Fibroblast of pulmonary artery (primary cell): ENCODE results near the gene KCMF1.
A peak's percentile ranks its signal among the peaks of the same experiment; 100 is the strongest.
"Not testable (repeated sequence)": the region's sequence is repeated elsewhere in the genome, so short reads cannot be mapped to it uniquely, and the experiment has no call there.

Source experiments
- DNase-seq: peaks from one replicate; pipeline ENCODE4 v3.0.0-alpha.2; 2010; ENCODE audit warnings: low read depth
- H3K4me3 ChIP-seq: replicated peaks from 2 replicates; pipeline ENCODE4 v1.5.1; 2011; ENCODE audit warnings: low read depth, mild to moderate bottlenecking, control low read depth, low read length, moderate library complexity
- CTCF ChIP-seq: IDR thresholded peaks from 2 replicates; pipeline ENCODE4 v1.5.1; 2011; ENCODE audit warnings: mild to moderate bottlenecking, control low read depth, low read length, inconsistent platforms; ENCODE audit errors: missing control alignments

KCMF1 gene

GRCh38 chr2:84944295-84944909 is 26.6 kb upstream of the KCMF1 start:
- no peak overlapping the region for H3K4me3 ChIP-seq
- TF ChIP-seq CTCF, result no peak
- DNase-seq, result no peak

- not testable (repeated sequence) for DNase-seq, H3K4me3 ChIP-seq
These were observed 25.1 kb upstream of the KCMF1 start for GRCh38 chr2:84945838-84946203.

- DNase-seq, result peak; percentile 67
- no peak overlapping the region for H3K4me3 ChIP-seq
These were observed 24.6 kb upstream of the KCMF1 start for GRCh38 chr2:84946204-84947009.

GRCh38 chr2:84947010-84947593 is 23.9 kb upstream of the KCMF1 start:
- TF ChIP-seq CTCF, result no peak
- no peak for DNase-seq
- no peak overlapping the region for H3K4me3 ChIP-seq

More at GRCh38 chr2:84946204-84947009, 24.6 kb upstream of the KCMF1 start:
- TF ChIP-seq CTCF, result no peak

- H3K4me3 ChIP-seq, result no peak overlapping the region
- no peak for TF ChIP-seq CTCF
- DNase-seq, result no peak
These were observed 17.4 kb upstream of the KCMF1 start for GRCh38 chr2:84953535-84953934.

GRCh38 chr2:84954329-84954728 is 16.6 kb upstream of the KCMF1 start:
- TF ChIP-seq CTCF, result no peak
- DNase-seq, result no peak
- H3K4me3 ChIP-seq, result no peak overlapping the region

- TF ChIP-seq CTCF, result no peak
- H3K4me3 ChIP-seq, result no peak overlapping the region
- no peak for DNase-seq
These were observed 14.3 kb upstream of the KCMF1 start for GRCh38 chr2:84956334-84957297.
